Suprapubic skin (tissue), 3 donors: ENCODE results near the gene BICD1.

ENCODE experiments used
- POLR2AphosphoS5 ChIP-seq, 3 donors: sonication (generic); formaldehyde crosslinking; IDR thresholded peaks; one replicate each; pipeline ENCODE4 v1.6.1; 2017; ENCODE audit warnings: antibody characterized with exemption in 3 of 3
- TF ChIP-seq, protein P1 (sequence below), 2 donors: fragments of 200-600 bp in 1 of 2; fragments of 450-650 bp in 1 of 2; sonication (generic) in 1 of 2; IDR thresholded peaks; one replicate each; pipeline ENCODE4 v1.5.1; 2016 to 2019; ENCODE audit warnings: antibody characterized with exemption in 2 of 2, mild to moderate bottlenecking in 1 of 2, moderate library complexity in 1 of 2

DNA sequence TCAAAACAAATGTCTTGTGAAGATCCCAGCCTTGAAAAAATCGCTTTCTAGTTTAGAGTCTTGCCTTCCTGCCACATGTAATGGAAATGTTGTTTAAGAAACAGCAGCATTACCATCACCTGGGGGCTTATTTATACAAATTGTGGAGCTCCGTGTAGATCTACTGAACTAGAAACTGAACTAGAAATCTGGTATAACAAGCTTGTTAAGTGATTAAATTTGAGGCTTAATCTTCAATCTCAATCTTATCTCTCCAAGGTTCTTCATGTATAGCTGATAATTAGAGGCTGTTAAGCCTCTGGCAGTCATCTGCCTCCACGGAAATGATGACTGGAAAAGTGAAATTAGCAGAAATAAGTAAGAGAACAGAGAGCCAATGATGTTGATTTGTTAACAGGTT is 200.7 kb downstream of the BICD1 start:
- TF ChIP-seq, protein P1, sequence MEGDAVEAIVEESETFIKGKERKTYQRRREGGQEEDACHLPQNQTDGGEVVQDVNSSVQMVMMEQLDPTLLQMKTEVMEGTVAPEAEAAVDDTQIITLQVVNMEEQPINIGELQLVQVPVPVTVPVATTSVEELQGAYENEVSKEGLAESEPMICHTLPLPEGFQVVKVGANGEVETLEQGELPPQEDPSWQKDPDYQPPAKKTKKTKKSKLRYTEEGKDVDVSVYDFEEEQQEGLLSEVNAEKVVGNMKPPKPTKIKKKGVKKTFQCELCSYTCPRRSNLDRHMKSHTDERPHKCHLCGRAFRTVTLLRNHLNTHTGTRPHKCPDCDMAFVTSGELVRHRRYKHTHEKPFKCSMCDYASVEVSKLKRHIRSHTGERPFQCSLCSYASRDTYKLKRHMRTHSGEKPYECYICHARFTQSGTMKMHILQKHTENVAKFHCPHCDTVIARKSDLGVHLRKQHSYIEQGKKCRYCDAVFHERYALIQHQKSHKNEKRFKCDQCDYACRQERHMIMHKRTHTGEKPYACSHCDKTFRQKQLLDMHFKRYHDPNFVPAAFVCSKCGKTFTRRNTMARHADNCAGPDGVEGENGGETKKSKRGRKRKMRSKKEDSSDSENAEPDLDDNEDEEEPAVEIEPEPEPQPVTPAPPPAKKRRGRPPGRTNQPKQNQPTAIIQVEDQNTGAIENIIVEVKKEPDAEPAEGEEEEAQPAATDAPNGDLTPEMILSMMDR (IDR thresholded peaks at IDR 0.05) = no peak
- TF ChIP-seq POLR2AphosphoS5 (IDR thresholded peaks at IDR 0.05) = no peak
